ENCODE measurements around the gene AHNAK2. TPM values are rescaled to one million over a fixed set of nuclear protein-coding genes. Genes with fewer than 3 reads are reported as not detected.

The AHNAK2 gene
- total RNA-seq, 1 donor from 2014 or later = 26.9 TPM

DNA sequence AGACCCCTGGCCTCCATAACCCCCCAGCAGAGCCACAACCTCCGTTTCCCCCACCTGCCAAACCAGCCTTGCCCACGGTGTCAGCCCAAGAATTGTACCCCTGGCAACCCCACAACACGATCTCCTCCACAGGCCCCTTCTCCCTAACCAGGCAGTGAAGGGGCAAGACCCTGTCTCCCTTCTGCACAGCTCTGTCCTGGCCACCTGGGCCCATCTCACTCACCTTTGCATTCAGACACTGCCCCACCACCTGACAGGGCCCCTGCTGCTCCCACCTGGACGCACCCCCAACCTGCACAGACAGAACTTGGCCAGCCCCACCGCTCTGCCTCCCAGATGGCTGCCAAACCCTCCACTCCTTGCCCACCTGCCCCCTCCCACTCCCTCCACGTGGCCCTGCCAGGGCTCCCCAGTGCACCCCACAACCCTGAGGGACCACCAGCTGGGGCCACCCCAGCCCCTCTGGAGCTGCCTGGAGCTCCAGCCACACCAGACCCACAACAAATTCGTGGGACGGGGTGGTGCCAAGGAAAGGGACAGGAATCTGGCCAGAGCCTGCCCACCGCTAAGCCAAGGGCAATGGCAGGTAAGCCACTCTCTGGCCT is 11.8 kb downstream of the AHNAK2 start:
- peaks cover 12% of the 10 kb centered on the region for H3K4me1 Mint-ChIP-seq (ENCODE audit: unreplicated experiment)
- peaks cover 8% of the 10 kb centered on the region for H3K27me3 Mint-ChIP-seq (ENCODE audit: unreplicated experiment)
- TF ChIP-seq, protein P1, sequence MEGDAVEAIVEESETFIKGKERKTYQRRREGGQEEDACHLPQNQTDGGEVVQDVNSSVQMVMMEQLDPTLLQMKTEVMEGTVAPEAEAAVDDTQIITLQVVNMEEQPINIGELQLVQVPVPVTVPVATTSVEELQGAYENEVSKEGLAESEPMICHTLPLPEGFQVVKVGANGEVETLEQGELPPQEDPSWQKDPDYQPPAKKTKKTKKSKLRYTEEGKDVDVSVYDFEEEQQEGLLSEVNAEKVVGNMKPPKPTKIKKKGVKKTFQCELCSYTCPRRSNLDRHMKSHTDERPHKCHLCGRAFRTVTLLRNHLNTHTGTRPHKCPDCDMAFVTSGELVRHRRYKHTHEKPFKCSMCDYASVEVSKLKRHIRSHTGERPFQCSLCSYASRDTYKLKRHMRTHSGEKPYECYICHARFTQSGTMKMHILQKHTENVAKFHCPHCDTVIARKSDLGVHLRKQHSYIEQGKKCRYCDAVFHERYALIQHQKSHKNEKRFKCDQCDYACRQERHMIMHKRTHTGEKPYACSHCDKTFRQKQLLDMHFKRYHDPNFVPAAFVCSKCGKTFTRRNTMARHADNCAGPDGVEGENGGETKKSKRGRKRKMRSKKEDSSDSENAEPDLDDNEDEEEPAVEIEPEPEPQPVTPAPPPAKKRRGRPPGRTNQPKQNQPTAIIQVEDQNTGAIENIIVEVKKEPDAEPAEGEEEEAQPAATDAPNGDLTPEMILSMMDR (IDR thresholded peaks at IDR 0.05; ENCODE audit: unreplicated experiment) = no peak
- DNase-seq (ENCODE audit: low spot score) = no peak
- no peak overlapping the region for H3K27ac Mint-ChIP-seq (ENCODE audit: unreplicated experiment)
- no peaks in the 10 kb centered on the region for H3K36me3 Mint-ChIP-seq (ENCODE audit: low read depth, unreplicated experiment)
- H3K9me3 Mint-ChIP-seq (ENCODE audit: unreplicated experiment) = no peaks in the 10 kb centered on the region
- no peak overlapping the region for H3K4me3 Mint-ChIP-seq (ENCODE audit: unreplicated experiment)

GRCh38 chr14:104965561-104966231 is 12.5 kb downstream of the AHNAK2 start:
- Mint-ChIP-seq H3K36me3 (ENCODE audit: low read depth, unreplicated experiment) (no peaks in the 10 kb centered on the region), H3K27ac (ENCODE audit: unreplicated experiment) (no peak overlapping the region), H3K4me3 (ENCODE audit: unreplicated experiment) (no peak overlapping the region), H3K27me3 (ENCODE audit: unreplicated experiment) (peaks cover 6% of the 10 kb centered on the region), H3K4me1 (ENCODE audit: unreplicated experiment) (peaks cover 12% of the 10 kb centered on the region), H3K9me3 (ENCODE audit: unreplicated experiment) (no peaks in the 10 kb centered on the region)
- TF ChIP-seq, protein P1 (IDR thresholded peaks at IDR 0.05; ENCODE audit: unreplicated experiment) = no peak
- no peak for DNase-seq (ENCODE audit: low spot score)

DNA sequence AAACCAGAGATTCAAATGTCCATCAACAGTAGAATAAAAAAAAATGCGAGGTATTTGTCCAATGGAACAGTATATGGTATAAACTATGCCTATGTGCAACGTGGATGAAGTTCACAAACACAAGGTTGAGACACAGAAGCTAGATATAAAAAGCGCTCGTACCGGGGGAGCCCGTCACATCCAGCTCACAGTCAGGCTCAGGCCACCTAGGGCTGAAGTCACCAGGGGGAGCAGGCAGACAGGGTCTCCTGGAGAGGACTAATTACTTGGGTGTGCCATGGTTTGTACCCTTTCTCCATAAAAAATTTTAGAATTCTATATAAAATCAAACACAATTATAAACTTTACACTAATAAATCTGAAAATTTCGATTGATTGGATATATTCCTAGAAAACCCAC is 13.6 kb downstream of the AHNAK2 start:
- H3K36me3 Mint-ChIP-seq (ENCODE audit: low read depth, unreplicated experiment) = no peaks in the 10 kb centered on the region
- no peak overlapping the region for H3K27ac Mint-ChIP-seq (ENCODE audit: unreplicated experiment)
- no peaks in the 10 kb centered on the region for H3K9me3 Mint-ChIP-seq (ENCODE audit: unreplicated experiment)
- TF ChIP-seq, protein P1 (IDR thresholded peaks at IDR 0.05; ENCODE audit: unreplicated experiment) = no peak
- peaks cover 6% of the 10 kb centered on the region for H3K27me3 Mint-ChIP-seq (ENCODE audit: unreplicated experiment)
- no peak for DNase-seq (ENCODE audit: low spot score)
- H3K4me1 Mint-ChIP-seq (ENCODE audit: unreplicated experiment) = peaks cover 12% of the 10 kb centered on the region
- no peak overlapping the region for H3K4me3 Mint-ChIP-seq (ENCODE audit: unreplicated experiment)

GRCh38 chr14:104957146-104958113 is 20.7 kb downstream of the AHNAK2 start:
- Mint-ChIP-seq H3K27me3 (ENCODE audit: unreplicated experiment) (peaks cover 11% of the 10 kb centered on the region), H3K36me3 (ENCODE audit: low read depth, unreplicated experiment) (peaks cover 22% of the 10 kb centered on the region), H3K4me1 (ENCODE audit: unreplicated experiment) (peaks cover 3% of the 10 kb centered on the region), H3K4me3 (ENCODE audit: unreplicated experiment) (no peak overlapping the region), H3K27ac (ENCODE audit: unreplicated experiment) (no peak overlapping the region), H3K9me3 (ENCODE audit: unreplicated experiment) (no peaks in the 10 kb centered on the region)
- TF ChIP-seq, protein P1 (IDR thresholded peaks at IDR 0.05; ENCODE audit: unreplicated experiment) = no peak
- DNase-seq (ENCODE audit: low spot score) = no peak

Data from endothelial cell (in vitro differentiated cells).